WTC11 (cell line): ENCODE results near the gene RSRC1. TPM values are rescaled to one million over a fixed set of nuclear protein-coding genes. Genes with fewer than 3 reads are reported as not detected.

Source experiments
- ATAC-seq: fragments of 200-7000 bp; cut with Tn5 transposase; 2 replicates; pipeline ENCODE4 v1.10.0; 2021; ENCODE audit warnings: mild to moderate bottlenecking, moderate library complexity
- CTCF ChIA-PET: fragments of 300-600 bp; sonication (Branson Sonifier 250); formaldehyde crosslinking; loops from one replicate; lab custom pipeline; 2021; ENCODE audit warnings: antibody characterized with exemption; lab: Charles Lee
- POLR2A ChIA-PET: fragments of 350-600 bp; sonication (Branson Sonifier 250); formaldehyde crosslinking; loops from one replicate; lab custom pipeline; 2021; ENCODE audit warnings: antibody characterized with exemption; lab: Charles Lee
- DNase-seq: peaks from one replicate; pipeline ENCODE4 v3.0.0; 2021; ENCODE audit warnings: low spot score
- H3K27ac Mint-ChIP-seq: 2 replicates; pipeline ENCODE4 v1.8.0; 2021; ENCODE audit warnings: mixed read lengths
- H3K27me3 Mint-ChIP-seq: 2 replicates; pipeline ENCODE4 v1.8.0; 2021; ENCODE audit warnings: low read depth, mild to moderate bottlenecking, moderate library complexity, mixed read lengths
- H3K36me3 Mint-ChIP-seq: 2 replicates; pipeline ENCODE4 v1.8.0; 2021; ENCODE audit warnings: mixed read lengths
- H3K4me1 Mint-ChIP-seq: 2 replicates; pipeline ENCODE4 v1.8.0; 2022; ENCODE audit warnings: mixed read lengths
- H3K4me3 Mint-ChIP-seq: 2 replicates; pipeline ENCODE4 v1.8.0; 2021; ENCODE audit warnings: mild to moderate bottlenecking, moderate library complexity, mixed read lengths
- H3K9me3 Mint-ChIP-seq: 2 replicates; pipeline ENCODE4 v1.8.0; 2021; ENCODE audit warnings: mixed read lengths
- AFF4 ChIP-seq: sonication (generic); formaldehyde crosslinking; IDR thresholded peaks from 2 replicates; pipeline ENCODE4 v1.8.1; 2023; ENCODE audit warnings: mild to moderate bottlenecking, missing genetic modification reagents, borderline replicate concordance
- ATF3 ChIP-seq: sonication (generic); formaldehyde crosslinking; conservative IDR thresholded peaks from 2 replicates; pipeline ENCODE4 v1.8.1; 2022; ENCODE audit warnings: mild to moderate bottlenecking, missing genetic modification reagents
- ATF6 ChIP-seq: sonication (generic); formaldehyde crosslinking; IDR thresholded peaks from 2 replicates; pipeline ENCODE4 v1.8.1; 2023; ENCODE audit warnings: mild to moderate bottlenecking, missing genetic modification reagents
- ELF4 ChIP-seq: sonication (generic); formaldehyde crosslinking; IDR thresholded peaks from 2 replicates; pipeline ENCODE4 v1.8.1; 2022; ENCODE audit warnings: low read depth, mild to moderate bottlenecking, moderate library complexity, missing genetic modification reagents
- GTF2I ChIP-seq: fragments of 250-450 bp; sonication (Bioruptor Pico); conservative IDR thresholded peaks from 2 replicates; pipeline ENCODE4 v1.4.0; 2021; ENCODE audit warnings: mild to moderate bottlenecking
- HMGXB4 ChIP-seq: sonication (generic); formaldehyde crosslinking; IDR thresholded peaks from 2 replicates; pipeline ENCODE4 v1.8.1; 2023; ENCODE audit warnings: mild to moderate bottlenecking, moderate library complexity, missing genetic modification reagents
- MXD4 ChIP-seq: fragments of 250-450 bp; sonication (Bioruptor Pico); IDR thresholded peaks from 2 replicates; pipeline ENCODE4 v1.8.0; 2021; ENCODE audit warnings: mild to moderate bottlenecking, moderate library complexity, borderline replicate concordance
- NR2C2 ChIP-seq: sonication (generic); formaldehyde crosslinking; IDR thresholded peaks from 2 replicates; pipeline ENCODE4 v1.8.0; 2022; ENCODE audit warnings: mild to moderate bottlenecking, missing genetic modification reagents
- NR3C1 ChIP-seq: sonication (generic); formaldehyde crosslinking; conservative IDR thresholded peaks from 2 replicates; pipeline ENCODE4 v1.8.1; 2023; ENCODE audit warnings: low read depth, mild to moderate bottlenecking, missing genetic modification reagents
- OVOL2 ChIP-seq: fragments of 250-450 bp; sonication (Bioruptor Pico); IDR thresholded peaks from 2 replicates; pipeline ENCODE4 v1.9.0; 2021; ENCODE audit warnings: mild to moderate bottlenecking, borderline replicate concordance
- USF1 ChIP-seq: sonication (generic); formaldehyde crosslinking; IDR thresholded peaks from 2 replicates; pipeline ENCODE4 v1.8.0; 2022; ENCODE audit warnings: mild to moderate bottlenecking, missing genetic modification reagents
- ZMAT4 ChIP-seq: fragments of 250-450 bp; sonication (Bioruptor Pico); IDR thresholded peaks from 2 replicates; pipeline ENCODE4 v1.9.0; 2021; ENCODE audit warnings: mild to moderate bottlenecking
- ZNF121 ChIP-seq: sonication (generic); formaldehyde crosslinking; IDR thresholded peaks from 2 replicates; pipeline ENCODE4 v1.8.0; 2023; ENCODE audit warnings: missing genetic modification reagents
- ZNF671 ChIP-seq: fragments of 250-450 bp; sonication (Bioruptor Pico); IDR thresholded peaks from 2 replicates; pipeline ENCODE4 v1.8.0; 2021; ENCODE audit warnings: mild to moderate bottlenecking
- total RNA-seq: library from RNA; stranded (reverse); gene quantifications from 3 replicates; pipeline ENCODE4 v1.2.3, GENCODE V29; 2021
- TF ChIP-seq, protein P1 (sequence below): sonication (generic); formaldehyde crosslinking; IDR thresholded peaks from 2 replicates; pipeline ENCODE4 v1.8.1; 2022; ENCODE audit warnings: missing genetic modification reagents, borderline replicate concordance
- TF ChIP-seq, protein P2 (sequence below): sonication (generic); formaldehyde crosslinking; IDR thresholded peaks from 2 replicates; pipeline ENCODE4 v1.8.0; 2022; ENCODE audit warnings: missing genetic modification reagents
- TF ChIP-seq, protein P3 (sequence below): sonication (generic); formaldehyde crosslinking; IDR thresholded peaks from 2 replicates; pipeline ENCODE4 v1.8.1; 2022; ENCODE audit warnings: mild to moderate bottlenecking, moderate library complexity, missing genetic modification reagents

The RSRC1 gene
- total RNA-seq, 1 experiment from 2014 or later, result 21.3 TPM

GRCh38 chr3:158258619-158259018 lies 148.7 kb downstream of the RSRC1 start:
- ATAC-seq (no peak), DNase-seq (no peak)
- H3K4me3 Mint-ChIP-seq, result no peak overlapping the region
- TF ChIP-seq HMGXB4 (CRISPR knock-in tag), result no peak
- TF ChIP-seq, protein P1, sequence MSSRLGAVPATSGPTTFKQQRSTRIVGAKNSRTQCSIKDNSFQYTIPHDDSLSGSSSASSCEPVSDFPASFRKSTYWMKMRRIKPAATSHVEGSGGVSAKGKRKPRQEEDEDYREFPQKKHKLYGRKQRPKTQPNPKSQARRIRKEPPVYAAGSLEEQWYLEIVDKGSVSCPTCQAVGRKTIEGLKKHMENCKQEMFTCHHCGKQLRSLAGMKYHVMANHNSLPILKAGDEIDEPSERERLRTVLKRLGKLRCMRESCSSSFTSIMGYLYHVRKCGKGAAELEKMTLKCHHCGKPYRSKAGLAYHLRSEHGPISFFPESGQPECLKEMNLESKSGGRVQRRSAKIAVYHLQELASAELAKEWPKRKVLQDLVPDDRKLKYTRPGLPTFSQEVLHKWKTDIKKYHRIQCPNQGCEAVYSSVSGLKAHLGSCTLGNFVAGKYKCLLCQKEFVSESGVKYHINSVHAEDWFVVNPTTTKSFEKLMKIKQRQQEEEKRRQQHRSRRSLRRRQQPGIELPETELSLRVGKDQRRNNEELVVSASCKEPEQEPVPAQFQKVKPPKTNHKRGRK, result no peak
- TF ChIP-seq NR2C2, result no peak
- no peak for TF ChIP-seq AFF4
- no peak for TF ChIP-seq USF1 (CRISPR knock-in tag)
- no peak for TF ChIP-seq NR3C1 (CRISPR knock-in tag)
- no peaks in the 10 kb centered on the region for H3K27me3 Mint-ChIP-seq
- H3K36me3 Mint-ChIP-seq, result peaks cover 5% of the 10 kb centered on the region
- CTCF ChIA-PET, result no interaction called here
- no peak overlapping the region for H3K27ac Mint-ChIP-seq
- POLR2A ChIA-PET, result interaction anchor here (0.5 kb wide), 1 partner anchor 10 kb away, joined by 3 read pairs; no protein-coding TSS in a partner anchor
- H3K4me1 Mint-ChIP-seq, result peaks cover 4% of the 10 kb centered on the region; the same call in 1 of the 2 replicates
- peaks cover 27% of the 10 kb centered on the region for H3K9me3 Mint-ChIP-seq

GRCh38 chr3:158260392-158260791 lies 150.5 kb downstream of the RSRC1 start:
- ChIA-PET CTCF (interaction anchor here (1.0 kb wide), 1 partner anchor 282 kb away, joined by 3 read pairs; no protein-coding TSS in a partner anchor), POLR2A (no interaction called here)
- Mint-ChIP-seq H3K4me3 (no peak overlapping the region), H3K27ac (no peak overlapping the region), H3K27me3 (no peaks in the 10 kb centered on the region), H3K36me3 (no peaks in the 10 kb centered on the region; the same call in 1 of the 2 replicates), H3K4me1 (peaks cover 4% of the 10 kb centered on the region; the same call in 1 of the 2 replicates), H3K9me3 (peaks cover 21% of the 10 kb centered on the region)
- ATAC-seq (peak; percentile 65), DNase-seq (no peak)
- TF ChIP-seq, protein P2, sequence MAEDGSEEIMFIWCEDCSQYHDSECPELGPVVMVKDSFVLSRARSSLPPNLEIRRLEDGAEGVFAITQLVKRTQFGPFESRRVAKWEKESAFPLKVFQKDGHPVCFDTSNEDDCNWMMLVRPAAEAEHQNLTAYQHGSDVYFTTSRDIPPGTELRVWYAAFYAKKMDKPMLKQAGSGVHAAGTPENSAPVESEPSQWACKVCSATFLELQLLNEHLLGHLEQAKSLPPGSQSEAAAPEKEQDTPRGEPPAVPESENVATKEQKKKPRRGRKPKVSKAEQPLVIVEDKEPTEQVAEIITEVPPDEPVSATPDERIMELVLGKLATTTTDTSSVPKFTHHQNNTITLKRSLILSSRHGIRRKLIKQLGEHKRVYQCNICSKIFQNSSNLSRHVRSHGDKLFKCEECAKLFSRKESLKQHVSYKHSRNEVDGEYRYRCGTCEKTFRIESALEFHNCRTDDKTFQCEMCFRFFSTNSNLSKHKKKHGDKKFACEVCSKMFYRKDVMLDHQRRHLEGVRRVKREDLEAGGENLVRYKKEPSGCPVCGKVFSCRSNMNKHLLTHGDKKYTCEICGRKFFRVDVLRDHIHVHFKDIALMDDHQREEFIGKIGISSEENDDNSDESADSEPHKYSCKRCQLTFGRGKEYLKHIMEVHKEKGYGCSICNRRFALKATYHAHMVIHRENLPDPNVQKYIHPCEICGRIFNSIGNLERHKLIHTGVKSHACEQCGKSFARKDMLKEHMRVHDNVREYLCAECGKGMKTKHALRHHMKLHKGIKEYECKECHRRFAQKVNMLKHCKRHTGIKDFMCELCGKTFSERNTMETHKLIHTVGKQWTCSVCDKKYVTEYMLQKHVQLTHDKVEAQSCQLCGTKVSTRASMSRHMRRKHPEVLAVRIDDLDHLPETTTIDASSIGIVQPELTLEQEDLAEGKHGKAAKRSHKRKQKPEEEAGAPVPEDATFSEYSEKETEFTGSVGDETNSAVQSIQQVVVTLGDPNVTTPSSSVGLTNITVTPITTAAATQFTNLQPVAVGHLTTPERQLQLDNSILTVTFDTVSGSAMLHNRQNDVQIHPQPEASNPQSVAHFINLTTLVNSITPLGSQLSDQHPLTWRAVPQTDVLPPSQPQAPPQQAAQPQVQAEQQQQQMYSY (CRISPR knock-in tag), result no peak
- TF ChIP-seq, protein P3, sequence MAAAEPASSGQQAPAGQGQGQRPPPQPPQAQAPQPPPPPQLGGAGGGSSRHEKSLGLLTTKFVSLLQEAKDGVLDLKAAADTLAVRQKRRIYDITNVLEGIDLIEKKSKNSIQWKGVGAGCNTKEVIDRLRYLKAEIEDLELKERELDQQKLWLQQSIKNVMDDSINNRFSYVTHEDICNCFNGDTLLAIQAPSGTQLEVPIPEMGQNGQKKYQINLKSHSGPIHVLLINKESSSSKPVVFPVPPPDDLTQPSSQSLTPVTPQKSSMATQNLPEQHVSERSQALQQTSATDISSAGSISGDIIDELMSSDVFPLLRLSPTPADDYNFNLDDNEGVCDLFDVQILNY (CRISPR knock-in tag), result no peak
- TF ChIP-seq ELF4 (CRISPR knock-in tag) (no peak), ZMAT4 (CRISPR knock-in tag) (no peak), ZNF121 (no peak), ATF3 (CRISPR knock-in tag) (no peak), MXD4 (CRISPR knock-in tag) (no peak), ZNF671 (no peak), ATF6 (no peak), NR3C1 (CRISPR knock-in tag) (no peak), OVOL2 (CRISPR knock-in tag) (no peak), GTF2I (CRISPR knock-in tag) (no peak)
